ENCODE measurements around the gene ZNF333. TPM values are rescaled to one million over a fixed set of nuclear protein-coding genes. Genes with fewer than 3 reads are reported as not detected.

ZNF333 gene
- total RNA-seq, 2 experiments from 2014 or later, result 15.5 to 17.6 TPM

- H3K4me1 Mint-ChIP-seq (ENCODE audit: low read depth), result no peaks in the 10 kb centered on the region
- no peaks in the 10 kb centered on the region for H3K27me3 Mint-ChIP-seq
- no peak for ATAC-seq (ENCODE audit: poor library complexity)
- TF ChIP-seq CTCF (IDR thresholded peaks at IDR 0.05), result no peak
- H3K9me3 Mint-ChIP-seq, result no peaks in the 10 kb centered on the region
- Histone ChIP-seq H3K9me3 (ENCODE audit: control insufficient read depth in 1 of 2, insufficient read depth in 1 of 2, low read length in 2 of 2) (no peaks in the 10 kb centered on the region), H3K36me3 (ENCODE audit: insufficient read depth, low read length) (peaks cover 79% of the 10 kb centered on the region), H3K4me3 (ENCODE audit: low read length) (no peak overlapping the region), H3K4me1 (ENCODE audit: insufficient read depth, low read length) (no peaks in the 10 kb centered on the region), H3K27ac (ENCODE audit: low read depth in 1 of 2, low read length in 2 of 2) (no peak overlapping the region), H3K27me3 (ENCODE audit: control insufficient read depth in 1 of 2, insufficient read depth in 2 of 2, low read length in 2 of 2) (no peaks in the 10 kb centered on the region)
- no peak for DNase-seq
- intact Hi-C loops (cut with DNase I, micrococcal nuclease), result loop anchor here in 1 of 2 experiments (10.0 kb wide), 1 partner anchor 615 kb away; the partner anchor contains the start of gene C19orf67
- peaks cover 91% of the 10 kb centered on the region for H3K36me3 Mint-ChIP-seq (ENCODE audit: low read depth)
- H3K27ac Mint-ChIP-seq, result no peak overlapping the region
- CTCF ChIA-PET, result no interaction called here
- POLR2A ChIA-PET, result no interaction called here
- H3K4me3 Mint-ChIP-seq, result no peak overlapping the region
These were observed 9.8 kb downstream of the ZNF333 start for GRCh38 chr19:14699641-14700040.

- Histone ChIP-seq H3K27me3 (ENCODE audit: control insufficient read depth in 1 of 2, insufficient read depth in 2 of 2, low read length in 2 of 2) (no peaks in the 10 kb centered on the region), H3K36me3 (ENCODE audit: insufficient read depth, low read length) (peaks cover 82% of the 10 kb centered on the region), H3K4me3 (ENCODE audit: low read length) (no peak overlapping the region), H3K4me1 (ENCODE audit: insufficient read depth, low read length) (no peaks in the 10 kb centered on the region), H3K27ac (ENCODE audit: low read depth in 1 of 2, low read length in 2 of 2) (no peak overlapping the region), H3K9me3 (ENCODE audit: control insufficient read depth in 1 of 2, insufficient read depth in 1 of 2, low read length in 2 of 2) (no peaks in the 10 kb centered on the region)
- H3K27ac Mint-ChIP-seq, result no peak overlapping the region
- CTCF ChIA-PET, result no interaction called here
- no peak for ATAC-seq (ENCODE audit: poor library complexity)
- H3K4me3 Mint-ChIP-seq, result no peak overlapping the region
- H3K36me3 Mint-ChIP-seq (ENCODE audit: low read depth), result peaks cover 91% of the 10 kb centered on the region
- no peak for DNase-seq
- no peaks in the 10 kb centered on the region for H3K9me3 Mint-ChIP-seq
- H3K27me3 Mint-ChIP-seq, result no peaks in the 10 kb centered on the region
- TF ChIP-seq CTCF (IDR thresholded peaks at IDR 0.05), result no peak
- no peaks in the 10 kb centered on the region for H3K4me1 Mint-ChIP-seq (ENCODE audit: low read depth)
- intact Hi-C loops (cut with DNase I, micrococcal nuclease), result no loop called here
- POLR2A ChIA-PET, result no interaction called here
These were observed 11.0 kb downstream of the ZNF333 start for GRCh38 chr19:14700711-14701375.

- no peak overlapping the region for H3K4me3 ChIP-seq (ENCODE audit: low read length)
- H3K9me3 ChIP-seq (ENCODE audit: control insufficient read depth in 1 of 2, insufficient read depth in 1 of 2, low read length in 2 of 2), result no peaks in the 10 kb centered on the region
- peaks cover 80% of the 10 kb centered on the region for H3K36me3 ChIP-seq (ENCODE audit: insufficient read depth, low read length)
- ATAC-seq (ENCODE audit: poor library complexity), result no peak
- intact Hi-C loops (cut with DNase I, micrococcal nuclease), result no loop called here
- peaks cover 96% of the 10 kb centered on the region for H3K36me3 Mint-ChIP-seq (ENCODE audit: low read depth)
- H3K4me1 ChIP-seq (ENCODE audit: insufficient read depth, low read length), result no peaks in the 10 kb centered on the region
- ChIA-PET POLR2A (no interaction called here), CTCF (no interaction called here)
- H3K4me1 Mint-ChIP-seq (ENCODE audit: low read depth), result no peaks in the 10 kb centered on the region
- TF ChIP-seq CTCF (IDR thresholded peaks at IDR 0.05), result no peak
- H3K9me3 Mint-ChIP-seq, result no peaks in the 10 kb centered on the region
- DNase-seq, result no peak
- no peaks in the 10 kb centered on the region for H3K27me3 Mint-ChIP-seq
- H3K27ac ChIP-seq (ENCODE audit: low read depth in 1 of 2, low read length in 2 of 2), result no peak overlapping the region
- no peak overlapping the region for H3K27ac Mint-ChIP-seq
- H3K4me3 Mint-ChIP-seq, result no peak overlapping the region
- no peaks in the 10 kb centered on the region for H3K27me3 ChIP-seq (ENCODE audit: control insufficient read depth in 1 of 2, insufficient read depth in 2 of 2, low read length in 2 of 2)
These were observed 14.0 kb downstream of the ZNF333 start for GRCh38 chr19:14703833-14704232.

Measured in CD4-positive, alpha-beta T cell (primary cell).